DND-41 (cell line): ENCODE results near the gene ALDOC.

Experiments used
- EZH2 ChIP-seq: IDR thresholded peaks from 3 replicates; pipeline ENCODE4 v1.6.1; 2012; ENCODE audit warnings: borderline replicate concordance, low read depth, mild to moderate bottlenecking, moderate library complexity, low read length, inconsistent platforms; ENCODE audit not compliant: severe bottlenecking
- TF ChIP-seq, protein P1 (sequence below): IDR thresholded peaks from 2 replicates; pipeline ENCODE4 v1.5.1; 2012; ENCODE audit warnings: borderline replicate concordance, low read length, moderate library complexity, mild to moderate bottlenecking; ENCODE audit not compliant: poor library complexity, severe bottlenecking; ENCODE audit errors: extremely low read depth

- TF ChIP-seq, protein P1, sequence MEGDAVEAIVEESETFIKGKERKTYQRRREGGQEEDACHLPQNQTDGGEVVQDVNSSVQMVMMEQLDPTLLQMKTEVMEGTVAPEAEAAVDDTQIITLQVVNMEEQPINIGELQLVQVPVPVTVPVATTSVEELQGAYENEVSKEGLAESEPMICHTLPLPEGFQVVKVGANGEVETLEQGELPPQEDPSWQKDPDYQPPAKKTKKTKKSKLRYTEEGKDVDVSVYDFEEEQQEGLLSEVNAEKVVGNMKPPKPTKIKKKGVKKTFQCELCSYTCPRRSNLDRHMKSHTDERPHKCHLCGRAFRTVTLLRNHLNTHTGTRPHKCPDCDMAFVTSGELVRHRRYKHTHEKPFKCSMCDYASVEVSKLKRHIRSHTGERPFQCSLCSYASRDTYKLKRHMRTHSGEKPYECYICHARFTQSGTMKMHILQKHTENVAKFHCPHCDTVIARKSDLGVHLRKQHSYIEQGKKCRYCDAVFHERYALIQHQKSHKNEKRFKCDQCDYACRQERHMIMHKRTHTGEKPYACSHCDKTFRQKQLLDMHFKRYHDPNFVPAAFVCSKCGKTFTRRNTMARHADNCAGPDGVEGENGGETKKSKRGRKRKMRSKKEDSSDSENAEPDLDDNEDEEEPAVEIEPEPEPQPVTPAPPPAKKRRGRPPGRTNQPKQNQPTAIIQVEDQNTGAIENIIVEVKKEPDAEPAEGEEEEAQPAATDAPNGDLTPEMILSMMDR: no peak
- TF ChIP-seq EZH2: no peak
Measured at GRCh38 chr17:28582513-28582912, 5.8 kb upstream of the ALDOC start.
